K562 (cell line): Measurements from ENCODE around the gene DAPK2. TPM values are rescaled to one million over a fixed set of nuclear protein-coding genes. Genes with fewer than 3 reads are reported as not detected.

Experiments
- ADNP ChIP-seq: fragments of 200-800 bp; sonication (Bioruptor generic); IDR thresholded peaks from 2 replicates; pipeline ENCODE4 v1.6.1; 2016; ENCODE audit warnings: missing genetic modification characterization, missing compliant biosample characterization
- BDP1 ChIP-seq: IDR thresholded peaks from 3 replicates; pipeline ENCODE4 v1.6.1; 2011; ENCODE audit not compliant: insufficient read length, insufficient read depth
- C11orf30 ChIP-seq: fragments of 450-650 bp; IDR thresholded peaks from 2 replicates; pipeline ENCODE4 v1.6.1; 2016; ENCODE audit warnings: low read depth, mild to moderate bottlenecking
- CCNT2 ChIP-seq: IDR thresholded peaks from 2 replicates; pipeline ENCODE4 v1.6.1; 2011; ENCODE audit warnings: borderline replicate concordance, low read depth, mild to moderate bottlenecking, moderate library complexity, mixed read lengths, low read length; ENCODE audit not compliant: insufficient read length; ENCODE audit errors: extremely low read depth
- HINFP ChIP-seq: fragments of 450-650 bp; conservative IDR thresholded peaks from 2 replicates; pipeline ENCODE4 v1.6.1; 2016; ENCODE audit warnings: missing genetic modification characterization, low read depth, mild to moderate bottlenecking, control low read depth, missing compliant biosample characterization
- MBD2 ChIP-seq: sonication (generic); IDR thresholded peaks from 2 replicates; pipeline ENCODE4 v1.6.1; 2016; ENCODE audit warnings: low read depth, borderline replicate concordance
- NFYB ChIP-seq: IDR thresholded peaks from 2 replicates; pipeline ENCODE4 v1.6.1; 2011; ENCODE audit warnings: mild to moderate bottlenecking, moderate library complexity; ENCODE audit not compliant: insufficient read length; ENCODE audit errors: extremely low read depth
- RAD21 ChIP-seq, 2 experiments: fragments of 250-450 bp in 1 of 2; fragments of 450-650 bp in 1 of 2; sonication (Bioruptor Pico) in 1 of 2; formaldehyde crosslinking in 1 of 2; IDR thresholded peaks in 1 of 2; conservative IDR thresholded peaks in 1 of 2; 2 replicates each; pipeline versions ENCODE4 v1.4.0 to v1.8.0; 2020 to 2022; ENCODE audit warnings: mild to moderate bottlenecking in 2 of 2, moderate library complexity in 1 of 2
- RAD51 ChIP-seq: fragments of 450-650 bp; IDR thresholded peaks from 2 replicates; pipeline ENCODE4 v1.7.1; 2016; ENCODE audit warnings: low read depth, mild to moderate bottlenecking, borderline replicate concordance
- RBBP5 ChIP-seq: fragments of 200-600 bp; sonication (generic); IDR thresholded peaks from 2 replicates; pipeline ENCODE4 v1.6.1; 2012; ENCODE audit warnings: borderline replicate concordance, mild to moderate bottlenecking, low read length, control low read depth, inconsistent platforms; ENCODE audit not compliant: insufficient read depth, poor library complexity, severe bottlenecking
- SAP30 ChIP-seq: fragments of 200-600 bp; sonication (generic); IDR thresholded peaks from 2 replicates; pipeline ENCODE4 v1.6.1; 2012; ENCODE audit warnings: borderline replicate concordance, low read depth, mild to moderate bottlenecking, moderate library complexity, low read length, control low read depth, inconsistent platforms; ENCODE audit not compliant: insufficient read depth, poor library complexity, severe bottlenecking
- SRSF9 ChIP-seq: fragments of 200-400 bp; formaldehyde crosslinking; IDR thresholded peaks from 2 replicates; pipeline ENCODE4 v1.6.1; 2017; ENCODE audit warnings: low read depth, low read length, borderline replicate concordance
- TSHZ1 ChIP-seq: fragments of 250-450 bp; sonication (Bioruptor Pico); IDR thresholded peaks from 2 replicates; pipeline ENCODE4 v1.4.0; 2020; ENCODE audit warnings: mild to moderate bottlenecking, moderate library complexity
- ZC3H8 ChIP-seq: fragments of 450-650 bp; IDR thresholded peaks from 2 replicates; pipeline ENCODE4 v1.6.1; 2017
- ZHX1 ChIP-seq: fragments of 150-350 bp; conservative IDR thresholded peaks from 2 replicates; pipeline ENCODE4 v1.6.1; 2014; ENCODE audit warnings: low read length
- ZNF561 ChIP-seq: fragments of 450-650 bp; formaldehyde crosslinking; conservative IDR thresholded peaks from 2 replicates; pipeline ENCODE4 v1.4.0; 2020; ENCODE audit warnings: mild to moderate bottlenecking, moderate library complexity
- ZNF75A ChIP-seq: fragments of 450-650 bp; formaldehyde crosslinking; IDR thresholded peaks from 2 replicates; pipeline ENCODE4 v1.4.0; 2020; ENCODE audit warnings: mild to moderate bottlenecking
- polyA plus RNA-seq, 8 experiments: library from polyadenylated mRNA; depleted of rRNA in 4 of 8; stranded (reverse) in 5 of 8; unstranded in 3 of 8; fragments of >200 nt; fragmentation: Nextera tagmentation in 2 of 8; fragmentation: Illumina TruSeq in 1 of 8; extraction: Ambion mirVana in 2 of 8; extraction: Trizol in 1 of 8; gene quantifications; 2 replicates each; pipeline versions ENCODE4 v1.2.1 to v1.2.3, GENCODE V29; 2011 to 2014; ENCODE audit warnings: inconsistent platforms in 1 of 8, missing spikeins in 1 of 8
- total RNA-seq, 7 experiments: library from RNA; depleted of rRNA in 6 of 7; stranded (reverse); fragments of >200 nt in 6 of 7; fragmentation: Illumina TruSeq in 2 of 7; extraction: Trizol in 2 of 7; gene quantifications; 2 replicates each; pipeline versions ENCODE4 v1.2.1 to v1.2.3, GENCODE V29; 2011 to 2021; ENCODE audit warnings: low replicate concordance in 1 of 7

DAPK2 gene
- total and polyA plus RNA-seq, 9 of the 15 experiments (the other 6 are each of a cell fraction or from before 2014, with no cell fraction given), result 0.14 to 5.2 (median 2.2) TPM

- TF ChIP-seq SRSF9 (no peak), CCNT2 (peak; percentile 55), SAP30 (no peak), ZC3H8 (no peak), C11orf30 (no peak), MBD2 (no peak), ZNF561 (no peak), ADNP (tag) (no peak), HINFP (tag) (no peak), RAD51 (no peak), NFYB (no peak), ZHX1 (no peak), TSHZ1 (CRISPR knock-in tag) (no peak), RAD21 (CRISPR knock-in tag; conservative IDR thresholded peaks at IDR 0.05 in 1 of 2, IDR thresholded peaks at IDR 0.05 in 1 of 2) (peak; percentile 89 to 90), RBBP5 (peak; percentile 42), BDP1 (no peak), ZNF75A (CRISPR knock-in tag) (no peak)
Measured at GRCh38 chr15:64046421-64047153, at the start of gene DAPK2 (continued).
